Measurements from ENCODE around the gene NSMF. TPM values are rescaled to one million over a fixed set of nuclear protein-coding genes. Genes with fewer than 3 reads are reported as not detected.

NSMF gene
- total and polyA plus RNA-seq, 2 of the 8 experiments (the other 6 are each of a cell fraction or from before 2014, with no cell fraction given) = 56.7 to 65.1 TPM

DNA sequence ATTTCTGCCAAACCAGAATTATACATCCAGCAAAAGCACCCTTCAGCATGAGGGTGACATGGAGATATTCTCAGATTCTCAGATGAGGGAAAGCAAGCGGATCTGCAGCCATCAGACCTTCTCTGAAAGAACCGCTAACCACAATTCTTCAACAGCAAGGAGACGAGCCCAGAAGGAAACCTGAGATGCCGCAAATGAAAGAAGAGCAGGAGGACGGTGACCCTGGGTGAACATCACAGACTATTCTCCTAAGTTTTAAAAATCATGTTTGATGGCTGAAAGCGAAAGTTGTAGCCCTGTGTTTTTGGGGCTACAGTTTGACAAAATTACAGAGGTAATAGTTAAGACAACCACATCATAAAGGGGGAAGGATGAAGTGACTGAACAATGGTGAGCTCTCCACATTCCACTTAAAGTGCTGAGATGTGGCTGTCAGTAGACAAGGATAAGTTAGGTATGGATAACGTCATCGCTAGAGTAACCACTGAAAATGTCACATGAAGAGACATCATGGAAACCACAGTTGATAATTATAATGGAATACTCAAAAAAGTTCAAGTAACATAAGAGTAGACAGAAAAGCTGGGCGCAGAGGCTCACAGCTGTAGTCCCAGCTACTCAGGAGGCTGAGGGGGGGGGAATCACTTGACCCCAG is 31.5 kb upstream of the NSMF start:
- Histone ChIP-seq H4K8ac (ENCODE audit: extremely low read depth, insufficient read depth, low read length) (no peak overlapping the region), H3K4ac (replicated peaks; ENCODE audit: insufficient read length, low read depth, low read length) (no peak overlapping the region), H2BK5ac (ENCODE audit: low read depth, low read length) (no peak overlapping the region), H3K27ac (ENCODE audit: low read depth, low read length) (no peak overlapping the region), H3K4me3 (ENCODE audit: extremely low read depth in 1 of 4, insufficient read depth in 2 of 4, low read depth in 3 of 4, low read length in 4 of 4) (no peak overlapping the region), H2BK20ac (ENCODE audit: low read length) (no peak overlapping the region), H3K27me3 (replicated peaks in 1 of 4; ENCODE audit: control insufficient read depth in 3 of 4, extremely low read depth in 1 of 4, insufficient read depth in 3 of 4, low read length in 3 of 4) (no peaks in the 10 kb centered on the region; a peak in 1 of 7 replicates), H3K4me1 (replicated peaks in 1 of 4; ENCODE audit: control insufficient read depth in 3 of 4, insufficient read depth in 4 of 4, low read length in 3 of 4) (no peaks in the 10 kb centered on the region), H4K91ac (replicated peaks; ENCODE audit: insufficient read length, low read length) (no peak overlapping the region), H3K18ac (ENCODE audit: extremely low read depth, low read length) (no peak overlapping the region), H4K20me1 (replicated peaks in 1 of 2; ENCODE audit: control insufficient read depth in 1 of 2, insufficient read depth in 2 of 2, low read length in 2 of 2) (peaks cover 0 to 4% of the 10 kb centered on the region in 2 experiments), H2AK5ac (ENCODE audit: low read depth, low read length) (no peak overlapping the region), H3K9ac (replicated peaks in 1 of 4; ENCODE audit: extremely low read depth in 1 of 4, low read depth in 3 of 4, low read length in 3 of 4) (no peak overlapping the region), H3K79me2 (ENCODE audit: control insufficient read depth in 1 of 2, insufficient read depth in 2 of 2, low read length in 2 of 2) (no peaks in the 10 kb centered on the region), H3K14ac (ENCODE audit: insufficient read length) (no peak overlapping the region), H3K4me2 (ENCODE audit: insufficient read depth in 1 of 2, low read depth in 2 of 2, low read length in 2 of 2) (no peak overlapping the region), H2BK12ac (ENCODE audit: low read depth, low read length) (no peak overlapping the region), H3K9me3 (ENCODE audit: insufficient read depth in 2 of 2, low read depth in 1 of 2, low read length in 1 of 2) (no peaks in the 10 kb centered on the region; a peak in 1 of 4 replicates), H3K23ac (ENCODE audit: insufficient read length) (no peak overlapping the region), H2BK120ac (replicated peaks; ENCODE audit: low read depth, low read length) (no peak overlapping the region), H3K79me1 (ENCODE audit: low read depth, low read length) (no peaks in the 10 kb centered on the region), H3K36me3 (ENCODE audit: control insufficient read depth in 2 of 4, insufficient read depth in 4 of 4, low read length in 3 of 4) (no peaks in the 10 kb centered on the region), H2AFZ (ENCODE audit: low read length) (no peak overlapping the region), H2BK15ac (ENCODE audit: low read length) (no peak overlapping the region), H3K23me2 (ENCODE audit: low read depth, low read length) (no peaks in the 10 kb centered on the region; the same call in 1 of the 2 replicates), H4K5ac (ENCODE audit: insufficient read length, low read depth, low read length) (no peak overlapping the region), H3K56ac (replicated peaks; ENCODE audit: insufficient read length, low read depth, low read length) (no peak overlapping the region)
- 88% methylated on average over 9 of the region's 9 CpGs; no CpG with 5 or more reads in 1 of the 2 experiments for WGBS, 2 experiments (ENCODE audit: extremely low coverage in 1 of 2, insufficient coverage in 1 of 2, insufficient read length in 1 of 2, insufficient replicate concordance in 2 of 2, low coverage in 1 of 2, low lambda C conversion rate in 2 of 2, missing lambda C conversion rate in 1 of 2)
- FAIRE-seq (no peak), DNase-seq (ENCODE audit: low read depth in 1 of 2, low spot score in 2 of 2) (no peak)
- ChIA-PET POLR2A (ENCODE audit: partially characterized antibody) (no interaction called here), CTCF (ENCODE audit: partially characterized antibody) (interaction anchor here (1.8 kb wide), 1 partner anchor 14 kb away, joined by 4 read pairs; no protein-coding TSS in a partner anchor)

All from H1 (cell line).